T-helper 1 cell treated with Interleukin-12 subunit alpha and Interleukin-12 subunit beta and Interleukin-4 antibody, amounts not matched to agents 30 μg/mL and 1 μg/mL, for 36 hours (primary cell): ENCODE data around the gene APC.

ENCODE experiments used
- H3K27ac Mint-ChIP-seq: one replicate; pipeline ENCODE4 v1.8.0; 2021; ENCODE audit warnings: mild to moderate bottlenecking, mixed read lengths
- H3K27me3 Mint-ChIP-seq: one replicate; pipeline ENCODE4 v1.8.0; 2021; ENCODE audit warnings: low read depth, mixed read lengths
- H3K36me3 Mint-ChIP-seq: one replicate; pipeline ENCODE4 v1.8.0; 2021; ENCODE audit warnings: low read depth, mixed read lengths
- H3K4me1 Mint-ChIP-seq: one replicate; pipeline ENCODE4 v1.8.0; 2021; ENCODE audit warnings: low read depth, mixed read lengths
- H3K4me3 Mint-ChIP-seq: one replicate; pipeline ENCODE4 v1.8.0; 2021; ENCODE audit warnings: mild to moderate bottlenecking, moderate library complexity, mixed read lengths
- H3K9me3 Mint-ChIP-seq: one replicate; pipeline ENCODE4 v1.8.0; 2021; ENCODE audit warnings: mixed read lengths

APC gene

GRCh38 chr5:112787261-112787660, 49.6 kb downstream of the APC start:
- no peaks in the 10 kb centered on the region for H3K9me3 Mint-ChIP-seq
- no peaks in the 10 kb centered on the region for H3K27me3 Mint-ChIP-seq
- no peaks in the 10 kb centered on the region for H3K4me1 Mint-ChIP-seq
- H3K36me3 Mint-ChIP-seq, result peaks cover 6% of the 10 kb centered on the region
- H3K4me3 Mint-ChIP-seq, result no peak overlapping the region
- no peak overlapping the region for H3K27ac Mint-ChIP-seq

- Mint-ChIP-seq H3K4me1 (no peaks in the 10 kb centered on the region), H3K27me3 (no peaks in the 10 kb centered on the region), H3K9me3 (no peaks in the 10 kb centered on the region), H3K36me3 (peaks cover 2% of the 10 kb centered on the region), H3K4me3 (no peak overlapping the region), H3K27ac (no peak overlapping the region)
These were observed 50.2 kb downstream of the APC start for GRCh38 chr5:112787896-112788295.

- Mint-ChIP-seq H3K9me3 (no peaks in the 10 kb centered on the region), H3K4me1 (no peaks in the 10 kb centered on the region), H3K4me3 (no peak overlapping the region), H3K27ac (no peak overlapping the region), H3K27me3 (no peaks in the 10 kb centered on the region), H3K36me3 (peaks cover 19% of the 10 kb centered on the region)
These were observed 55.5 kb downstream of the APC start for GRCh38 chr5:112793201-112793600.

DNA sequence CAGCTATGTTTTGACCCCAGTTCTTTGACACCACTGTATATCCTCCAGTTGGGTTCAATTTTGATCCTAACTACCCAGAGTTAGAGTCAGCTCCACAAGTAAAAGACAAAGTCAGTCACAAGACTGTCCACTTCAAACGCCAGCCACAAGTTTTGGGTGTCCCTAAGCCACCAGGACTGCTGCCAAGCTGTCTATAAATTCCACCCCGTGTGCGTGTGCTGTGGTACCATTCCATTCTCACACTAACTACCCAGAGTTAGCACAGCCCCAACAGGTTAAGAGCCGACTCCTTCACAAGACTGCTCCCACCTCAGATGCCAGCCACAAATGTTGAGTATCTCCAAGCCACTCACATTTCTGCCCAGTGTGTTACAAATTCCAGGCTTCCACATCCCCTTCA, 56.7 kb downstream of the APC start:
- H3K9me3 Mint-ChIP-seq, result no peaks in the 10 kb centered on the region
- H3K27ac Mint-ChIP-seq, result no peak overlapping the region
- no peaks in the 10 kb centered on the region for H3K27me3 Mint-ChIP-seq
- H3K4me3 Mint-ChIP-seq, result no peak overlapping the region
- H3K4me1 Mint-ChIP-seq, result no peaks in the 10 kb centered on the region
- H3K36me3 Mint-ChIP-seq, result peaks cover 24% of the 10 kb centered on the region

- Mint-ChIP-seq H3K4me3 (no peak overlapping the region), H3K9me3 (no peaks in the 10 kb centered on the region), H3K4me1 (no peaks in the 10 kb centered on the region), H3K27ac (no peak overlapping the region), H3K27me3 (no peaks in the 10 kb centered on the region), H3K36me3 (peaks cover 26% of the 10 kb centered on the region)
These were observed 57.7 kb downstream of the APC start for GRCh38 chr5:112795342-112795741.

DNA sequence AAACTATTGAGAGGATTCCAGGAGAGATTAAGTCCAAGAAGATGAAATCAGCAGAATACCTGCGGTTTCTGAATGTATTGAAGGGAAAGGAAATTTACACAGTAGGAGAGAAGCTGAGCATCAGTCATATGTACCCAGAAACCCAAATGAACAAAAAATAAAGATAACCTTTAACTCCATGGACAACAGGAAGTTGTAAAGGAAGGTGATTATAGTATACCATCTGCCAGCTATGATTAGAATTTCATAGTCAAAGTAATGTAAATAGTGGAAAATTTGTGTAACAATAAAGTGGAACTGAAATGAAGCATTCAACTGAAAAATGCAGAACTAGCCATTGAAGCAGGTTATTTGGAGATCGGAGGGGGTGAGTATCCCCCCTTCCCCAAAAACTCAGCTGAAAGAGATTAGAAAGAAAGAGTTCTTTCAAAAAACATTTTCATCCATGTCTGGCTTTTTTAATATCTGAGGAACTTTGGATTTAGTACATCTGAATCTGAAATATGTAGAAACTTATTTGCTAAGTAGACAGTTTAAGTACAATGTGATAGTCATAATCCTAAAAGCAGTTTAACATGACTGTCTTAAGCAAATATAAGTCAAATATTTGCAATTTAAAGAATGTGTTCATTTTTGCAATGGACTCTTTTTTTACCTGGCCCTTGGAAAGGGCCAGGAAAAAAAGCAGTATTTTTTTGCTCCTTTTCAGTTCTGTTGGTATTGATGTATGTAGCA, 58.4 kb downstream of the APC start:
- no peaks in the 10 kb centered on the region for H3K9me3 Mint-ChIP-seq
- H3K27me3 Mint-ChIP-seq, result no peaks in the 10 kb centered on the region
- H3K4me1 Mint-ChIP-seq, result no peaks in the 10 kb centered on the region
- H3K36me3 Mint-ChIP-seq, result peaks cover 26% of the 10 kb centered on the region
- H3K27ac Mint-ChIP-seq, result no peak overlapping the region
- H3K4me3 Mint-ChIP-seq, result no peak overlapping the region

- Mint-ChIP-seq H3K9me3 (no peaks in the 10 kb centered on the region), H3K4me1 (no peaks in the 10 kb centered on the region), H3K27me3 (no peaks in the 10 kb centered on the region), H3K4me3 (no peak overlapping the region), H3K27ac (no peak overlapping the region), H3K36me3 (peaks cover 15% of the 10 kb centered on the region)
These were observed 62.0 kb downstream of the APC start for GRCh38 chr5:112799661-112800060.

GRCh38 chr5:112800891-112801290, 63.2 kb downstream of the APC start:
- Mint-ChIP-seq H3K36me3 (peaks cover 13% of the 10 kb centered on the region), H3K9me3 (no peaks in the 10 kb centered on the region), H3K4me1 (no peaks in the 10 kb centered on the region), H3K4me3 (no peak overlapping the region), H3K27me3 (no peaks in the 10 kb centered on the region), H3K27ac (no peak overlapping the region)

DNA sequence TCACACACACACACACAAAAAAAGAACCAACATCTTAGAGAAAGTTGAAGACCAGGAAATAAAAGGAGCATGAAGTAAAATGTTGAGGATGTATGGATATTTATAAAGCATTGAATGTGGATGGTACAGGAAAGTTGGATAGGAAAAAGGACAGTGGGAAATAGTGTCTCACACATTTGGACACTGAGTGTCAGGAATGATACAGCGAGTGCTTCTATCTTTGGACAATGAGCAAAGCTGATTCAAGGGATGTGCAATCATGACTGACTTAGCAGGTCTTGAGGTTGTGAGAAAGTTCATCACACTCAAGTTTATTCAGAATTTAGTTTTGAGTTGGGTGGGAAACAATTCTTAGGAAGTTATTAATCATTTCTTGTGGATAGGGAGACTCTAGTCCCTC, 73.3 kb downstream of the APC start:
- Mint-ChIP-seq H3K27me3 (no peaks in the 10 kb centered on the region), H3K4me3 (no peak overlapping the region), H3K27ac (no peak overlapping the region), H3K4me1 (no peaks in the 10 kb centered on the region), H3K36me3 (peaks cover 7% of the 10 kb centered on the region), H3K9me3 (no peaks in the 10 kb centered on the region)

DNA sequence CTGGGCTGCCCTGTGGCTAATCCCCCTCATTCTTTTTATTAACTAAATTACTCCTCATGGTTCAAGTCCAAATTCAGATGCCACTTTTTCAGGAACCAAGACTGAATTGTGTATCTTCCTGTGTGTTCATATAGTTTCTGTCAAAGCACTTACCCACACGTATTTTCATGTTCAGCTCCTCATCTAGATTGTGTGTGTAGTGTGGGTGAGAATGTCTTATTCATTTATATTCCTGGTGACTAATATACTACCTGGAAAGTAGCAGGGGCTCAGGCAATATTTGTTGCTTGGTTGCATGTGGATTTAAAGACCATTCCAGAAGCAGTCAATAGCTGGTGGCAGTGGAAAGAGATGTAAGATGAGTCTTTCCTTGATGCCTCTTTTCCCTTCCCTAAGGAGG, 74.9 kb downstream of the APC start:
- H3K4me1 Mint-ChIP-seq, result no peaks in the 10 kb centered on the region
- peaks cover 9% of the 10 kb centered on the region for H3K36me3 Mint-ChIP-seq
- H3K9me3 Mint-ChIP-seq, result no peaks in the 10 kb centered on the region
- H3K27me3 Mint-ChIP-seq, result no peaks in the 10 kb centered on the region
- no peak overlapping the region for H3K4me3 Mint-ChIP-seq
- H3K27ac Mint-ChIP-seq, result no peak overlapping the region

DNA sequence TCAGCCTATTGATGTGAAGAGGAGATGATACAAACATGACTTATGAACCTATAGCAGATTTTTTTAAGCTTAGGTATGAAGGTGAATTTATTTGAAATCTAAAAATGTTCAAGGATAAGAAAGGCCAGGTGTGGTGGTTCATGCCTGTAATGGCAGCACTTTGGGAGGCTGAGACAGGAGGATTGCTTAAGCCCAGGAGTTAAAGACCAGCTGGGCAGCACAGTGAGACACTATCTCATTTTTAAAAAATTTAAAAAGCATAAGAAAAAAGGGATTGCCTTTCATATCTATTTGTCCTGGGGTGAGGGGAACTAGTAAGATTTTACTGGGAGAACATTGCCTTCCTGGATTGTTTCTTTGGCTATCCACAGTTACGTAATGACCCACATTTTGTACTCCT, 82.6 kb downstream of the APC start:
- peaks cover 14% of the 10 kb centered on the region for H3K36me3 Mint-ChIP-seq
- no peak overlapping the region for H3K27ac Mint-ChIP-seq
- H3K4me1 Mint-ChIP-seq, result no peaks in the 10 kb centered on the region
- H3K4me3 Mint-ChIP-seq, result no peak overlapping the region
- H3K27me3 Mint-ChIP-seq, result no peaks in the 10 kb centered on the region
- no peaks in the 10 kb centered on the region for H3K9me3 Mint-ChIP-seq

- no peak overlapping the region for H3K27ac Mint-ChIP-seq
These were observed 84.8 kb downstream of the APC start for GRCh38 chr5:112822456-112822855.

DNA sequence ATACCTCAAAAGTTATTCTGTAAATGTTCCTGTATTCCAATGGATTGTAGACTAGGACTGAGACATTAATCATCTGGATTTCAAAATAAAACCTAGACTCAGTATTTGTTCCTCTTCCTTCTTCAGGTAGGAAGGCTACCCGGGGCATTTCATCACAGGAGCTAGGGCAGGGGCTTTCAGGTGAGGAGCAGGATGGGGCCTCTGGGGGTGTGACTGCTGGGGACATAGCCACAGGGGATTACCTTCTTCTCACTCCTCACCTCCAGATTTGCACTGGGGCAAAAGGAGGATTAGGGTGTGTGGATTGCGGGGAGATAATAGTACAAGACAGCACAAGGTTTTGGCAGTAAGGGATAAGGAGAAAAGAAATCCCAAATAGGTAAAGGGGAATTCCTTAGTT, 85.5 kb downstream of the APC start:
- Mint-ChIP-seq H3K4me3 (no peak overlapping the region), H3K27ac (no peak overlapping the region), H3K9me3 (no peaks in the 10 kb centered on the region), H3K36me3 (peaks cover 13% of the 10 kb centered on the region), H3K27me3 (no peaks in the 10 kb centered on the region), H3K4me1 (no peaks in the 10 kb centered on the region)

More at GRCh38 chr5:112822456-112822855, 84.8 kb downstream of the APC start:
- no peaks in the 10 kb centered on the region for H3K9me3 Mint-ChIP-seq
- peaks cover 13% of the 10 kb centered on the region for H3K36me3 Mint-ChIP-seq
- H3K4me1 Mint-ChIP-seq, result no peaks in the 10 kb centered on the region
- H3K4me3 Mint-ChIP-seq, result no peak overlapping the region
- H3K27me3 Mint-ChIP-seq, result no peaks in the 10 kb centered on the region

GRCh38 chr5:112823656-112824055, 86.0 kb downstream of the APC start:
- H3K9me3 Mint-ChIP-seq, result no peaks in the 10 kb centered on the region
- H3K27me3 Mint-ChIP-seq, result no peaks in the 10 kb centered on the region
- no peak overlapping the region for H3K27ac Mint-ChIP-seq
- no peaks in the 10 kb centered on the region for H3K4me1 Mint-ChIP-seq
- no peak overlapping the region for H3K4me3 Mint-ChIP-seq
- H3K36me3 Mint-ChIP-seq, result peaks cover 15% of the 10 kb centered on the region

GRCh38 chr5:112824197-112824596, 86.5 kb downstream of the APC start:
- Mint-ChIP-seq H3K4me3 (no peak overlapping the region), H3K27me3 (no peaks in the 10 kb centered on the region), H3K27ac (no peak overlapping the region), H3K36me3 (peaks cover 15% of the 10 kb centered on the region), H3K4me1 (no peaks in the 10 kb centered on the region), H3K9me3 (no peaks in the 10 kb centered on the region)

GRCh38 chr5:112830378-112830777, 92.7 kb downstream of the APC start:
- Mint-ChIP-seq H3K36me3 (peaks cover 18% of the 10 kb centered on the region), H3K27ac (no peak overlapping the region), H3K4me3 (no peak overlapping the region), H3K4me1 (peaks cover 3% of the 10 kb centered on the region), H3K9me3 (no peaks in the 10 kb centered on the region), H3K27me3 (no peaks in the 10 kb centered on the region)
